Activated naive CD8-positive, alpha-beta T cell treated with anti-CD3 and anti-CD28 coated beads, Interleukin-2, amount 50 U/mL, for 16 hours (primary cell): ENCODE data around the gene PHF2.
A peak's percentile ranks its signal among the peaks of the same experiment; 100 is the strongest.

Source experiments
- DNase-seq: peaks from one replicate; pipeline ENCODE4 v3.0.0-alpha.2; 2020; ENCODE audit warnings: low read depth, low spot score

PHF2 gene

GRCh38 chr9:93576258-93577077 is at the start of gene PHF2:
PHF2 (plus strand) TSS chr9:93576584; CDS start chr9:93576774, 190 bp downstream.
- no peak for DNase-seq

DNA sequence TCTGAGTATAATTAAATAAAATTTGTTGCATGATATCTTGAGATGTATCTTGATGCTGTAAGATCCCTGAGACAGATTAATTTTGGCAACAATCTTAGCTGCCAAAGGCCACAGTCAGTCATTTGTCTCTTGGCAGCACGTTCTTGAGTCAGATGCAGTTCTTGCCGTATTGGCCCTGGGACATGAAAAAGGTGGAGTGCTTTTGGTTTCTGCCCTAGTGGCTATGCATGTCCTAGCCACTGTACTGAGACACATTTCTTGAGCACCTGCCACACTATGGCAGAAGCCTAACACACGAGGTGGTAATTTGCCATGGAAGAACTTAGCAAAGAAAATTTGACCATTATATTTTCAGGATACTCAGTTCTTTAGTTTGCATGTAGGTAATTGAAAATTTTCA is 45.0 kb upstream of the PHF2 start:
- DNase-seq, result no peak

- no peak for DNase-seq
These were observed 44.2 kb upstream of the PHF2 start for GRCh38 chr9:93532141-93532540.

DNA sequence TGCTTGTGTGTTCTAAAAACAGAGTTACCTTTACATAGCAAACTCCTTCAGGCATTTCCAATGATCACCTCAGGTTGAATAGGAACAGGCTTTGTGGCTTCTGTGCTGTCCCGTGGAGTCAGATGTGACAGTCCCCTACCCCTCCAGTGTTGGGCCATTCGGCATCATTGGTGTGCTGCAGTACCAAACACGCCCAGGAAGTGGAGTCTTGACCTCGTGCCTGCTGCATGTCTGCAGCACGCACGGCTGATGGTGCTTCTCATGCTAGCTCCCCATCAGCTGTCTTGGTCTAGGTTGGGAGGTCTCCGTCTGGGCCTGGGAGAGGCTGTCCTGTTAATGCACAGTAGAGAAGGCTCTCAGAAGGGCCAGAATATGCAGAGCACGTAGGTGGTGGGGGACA is 42.5 kb upstream of the PHF2 start:
- DNase-seq, result no peak

GRCh38 chr9:93536167-93536566 is 40.2 kb upstream of the PHF2 start:
- DNase-seq, result no peak

- no peak for DNase-seq
These were observed 39.5 kb upstream of the PHF2 start for GRCh38 chr9:93536874-93537273.

DNA sequence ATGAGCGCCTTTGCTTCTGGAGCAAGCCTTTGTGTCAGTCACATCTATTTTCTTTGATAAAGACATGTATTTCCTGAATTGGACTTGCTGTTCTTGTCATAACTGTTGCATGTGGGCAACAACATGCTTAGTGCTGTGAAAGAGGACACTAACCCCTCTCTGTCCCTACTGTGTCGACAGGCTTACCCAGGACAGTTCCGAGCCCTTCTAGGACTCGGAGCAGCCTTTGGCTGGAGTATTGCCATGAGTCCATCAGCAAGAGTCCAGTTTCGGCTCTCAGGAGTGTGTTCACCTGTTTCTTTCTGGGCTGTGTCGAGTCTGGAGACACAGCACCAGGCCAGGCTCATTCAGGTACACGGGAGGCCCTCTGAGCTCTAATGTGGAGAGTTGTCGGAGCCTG is 36.1 kb upstream of the PHF2 start:
- DNase-seq, result no peak

- no peak for DNase-seq
These were observed 35.4 kb upstream of the PHF2 start for GRCh38 chr9:93541005-93541404.

- DNase-seq, result no peak
These were observed 34.6 kb upstream of the PHF2 start for GRCh38 chr9:93541581-93542349.

DNA sequence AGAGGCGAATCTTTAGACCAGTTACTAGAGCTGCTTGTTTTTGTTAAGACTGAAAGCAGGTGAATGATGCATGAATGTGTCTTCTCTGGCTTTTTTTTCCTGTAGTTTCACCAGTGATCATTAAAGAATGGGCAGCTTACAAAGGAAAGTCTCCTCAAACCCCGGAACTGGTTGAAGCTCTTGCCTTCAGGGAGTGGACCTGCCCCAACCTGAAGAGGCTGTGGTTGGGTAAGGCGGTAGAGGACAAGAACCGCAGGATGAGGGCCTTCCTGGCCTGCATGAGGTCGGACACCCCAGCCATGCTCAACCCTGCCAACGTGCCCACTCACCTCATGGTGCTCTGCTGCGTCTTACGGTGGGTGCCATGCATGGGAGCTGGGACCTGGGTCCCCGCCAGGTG is 33.3 kb upstream of the PHF2 start:
- no peak for DNase-seq

- DNase-seq, result no peak
These were observed 30.0 kb upstream of the PHF2 start for GRCh38 chr9:93546356-93546755.

- no peak for DNase-seq
These were observed 26.8 kb upstream of the PHF2 start for GRCh38 chr9:93549611-93550010.

DNA sequence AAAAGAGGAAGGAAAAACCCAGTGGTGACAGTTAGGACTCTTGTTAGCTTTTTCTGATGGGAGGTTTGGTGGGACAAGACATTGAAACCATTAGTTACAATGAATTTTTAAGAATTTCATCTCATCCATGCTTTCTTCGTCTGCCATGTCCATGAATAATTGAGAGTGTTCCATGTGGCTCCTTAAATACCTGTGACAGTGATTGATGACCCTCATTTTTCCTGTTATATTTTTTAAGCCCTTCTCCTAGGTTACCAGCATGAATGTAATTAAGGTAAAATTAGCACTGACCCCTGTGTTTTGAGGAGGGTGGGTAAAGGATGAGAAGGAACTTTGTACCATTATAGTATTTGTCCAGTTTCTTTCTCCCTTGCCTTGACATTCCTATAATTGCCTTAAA is 23.5 kb upstream of the PHF2 start:
- DNase-seq, result no peak

DNA sequence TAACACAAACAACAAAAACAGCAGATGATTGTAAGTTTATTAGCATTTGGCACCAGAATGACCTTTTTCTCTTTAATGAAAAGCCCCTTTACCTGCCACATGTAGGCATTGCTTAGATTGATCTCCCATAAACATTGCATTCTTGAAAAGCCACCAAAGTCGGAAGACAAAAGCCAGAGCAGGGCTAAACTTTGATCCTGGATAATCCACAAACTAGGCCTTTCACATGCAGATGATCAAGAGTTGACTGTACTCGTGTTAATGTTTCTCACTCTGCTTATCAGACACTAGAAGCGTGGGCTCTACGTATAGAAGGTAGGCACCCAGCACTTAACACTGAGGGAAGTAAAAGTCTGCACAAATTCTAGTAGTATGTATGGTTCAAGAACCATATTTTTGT is 21.0 kb upstream of the PHF2 start:
- DNase-seq, result no peak

- no peak for DNase-seq
These were observed 18.8 kb upstream of the PHF2 start for GRCh38 chr9:93557366-93558137.

DNA sequence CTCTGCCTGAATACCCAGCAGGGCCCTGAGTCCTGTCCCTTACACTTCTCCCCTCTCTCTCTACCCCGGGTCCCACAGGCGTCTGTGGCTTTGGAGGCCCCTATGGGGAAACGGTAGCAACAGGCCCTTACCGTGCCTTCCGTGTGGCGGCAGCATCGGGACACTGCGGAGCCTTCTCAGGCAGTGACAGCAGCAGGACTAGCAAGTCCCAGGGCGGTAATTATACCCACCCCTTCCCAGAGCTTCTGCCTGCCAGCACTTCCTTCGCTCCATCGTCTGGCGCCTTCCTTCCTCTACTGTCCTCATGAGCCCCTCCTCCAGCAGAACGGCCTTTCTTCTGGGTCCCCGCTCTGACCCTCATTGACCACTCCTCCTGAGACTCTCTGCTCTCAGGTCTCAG is 17.9 kb upstream of the PHF2 start:
- no peak for DNase-seq

GRCh38 chr9:93560991-93561390 is 15.4 kb upstream of the PHF2 start:
- DNase-seq, result no peak

GRCh38 chr9:93562157-93562556 is 14.2 kb upstream of the PHF2 start:
- DNase-seq, result no peak

DNA sequence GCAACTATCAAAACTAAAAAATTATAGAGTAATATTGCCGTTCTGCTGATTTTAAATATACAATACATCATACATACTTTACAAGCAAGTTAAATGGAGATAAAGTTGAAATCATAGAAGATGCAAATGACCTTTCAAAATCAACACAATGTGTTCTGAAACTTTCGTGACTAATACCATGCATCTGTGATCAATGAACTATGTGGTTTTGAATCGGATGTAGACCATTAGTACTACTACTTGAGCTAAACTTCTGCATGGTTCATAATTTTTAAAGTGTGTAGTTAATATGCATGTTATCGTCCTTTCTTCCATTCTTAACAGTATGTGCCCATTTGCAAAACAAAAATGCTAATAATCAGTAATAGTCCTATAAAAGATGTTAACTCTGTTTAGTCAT is 11.3 kb upstream of the PHF2 start:
- DNase-seq, result no peak

- peak; percentile 98 for DNase-seq
These were observed 9.7 kb upstream of the PHF2 start for GRCh38 chr9:93566408-93567270.

GRCh38 chr9:93567271-93567959 is 9.0 kb upstream of the PHF2 start:
- DNase-seq, result no peak
